GM18868 (cell line): ENCODE data around the gene CCDC15.
"Not testable (repeated sequence)": the region's sequence is repeated elsewhere in the genome, so short reads cannot be mapped to it uniquely, and the experiment has no call there.

ENCODE experiments used
- ATAC-seq: cut with Tn5 transposase; IDR thresholded peaks from one replicate; pipeline ENCODE4 v1.9.1; 2021; ENCODE audit warnings: mild to moderate bottlenecking, moderate library complexity; ENCODE audit not compliant: unreplicated experiment

The CCDC15 gene

GRCh38 chr11:124984512-124984854 is 30.5 kb downstream of the CCDC15 start:
- no peak for ATAC-seq

GRCh38 chr11:124987096-124987495 is 33.1 kb downstream of the CCDC15 start:
- no peak for ATAC-seq

GRCh38 chr11:124988063-124988462 is 34.1 kb downstream of the CCDC15 start:
- ATAC-seq: no peak

GRCh38 chr11:125001079-125001778 is 47.2 kb downstream of the CCDC15 start:
- ATAC-seq: no peak

GRCh38 chr11:125001849-125002248 is 47.8 kb downstream of the CCDC15 start:
- ATAC-seq: no peak

GRCh38 chr11:125005491-125005890 is 51.5 kb downstream of the CCDC15 start:
- ATAC-seq: no peak

- ATAC-seq: no peak
Observed at GRCh38 chr11:125016413-125016812, 62.4 kb downstream of the CCDC15 start.

GRCh38 chr11:125020342-125020741 is 66.3 kb downstream of the CCDC15 start:
- no peak for ATAC-seq

- ATAC-seq: no peak
Observed at GRCh38 chr11:125022551-125022950, 68.5 kb downstream of the CCDC15 start.

- ATAC-seq: no peak
Observed at GRCh38 chr11:125025968-125026367, 72.0 kb downstream of the CCDC15 start.

- ATAC-seq: not testable (repeated sequence)
Observed at GRCh38 chr11:125029431-125029830, 75.4 kb downstream of the CCDC15 start.

- ATAC-seq: no peak
Observed at GRCh38 chr11:125036933-125037332, 82.9 kb downstream of the CCDC15 start.

GRCh38 chr11:125049164-125049792 is 95.3 kb downstream of the CCDC15 start:
- ATAC-seq: no peak

GRCh38 chr11:125052047-125052446 is 98.0 kb downstream of the CCDC15 start:
- no peak for ATAC-seq

GRCh38 chr11:125053167-125053566 is 99.2 kb downstream of the CCDC15 start:
- no peak for ATAC-seq

- no peak for ATAC-seq
Observed at GRCh38 chr11:125055107-125055715, 101.2 kb downstream of the CCDC15 start.

- not testable (repeated sequence) for ATAC-seq
Observed at GRCh38 chr11:125056111-125056510, 102.1 kb downstream of the CCDC15 start.

GRCh38 chr11:125056931-125057692 is 103.1 kb downstream of the CCDC15 start:
- no peak for ATAC-seq

GRCh38 chr11:125057693-125058016 is 103.7 kb downstream of the CCDC15 start:
- no peak for ATAC-seq

- ATAC-seq: no peak
Observed at GRCh38 chr11:125061281-125061680, 107.3 kb downstream of the CCDC15 start.

GRCh38 chr11:125062218-125062930 is 108.4 kb downstream of the CCDC15 start:
- no peak for ATAC-seq
